Right lobe of liver (tissue), 4 donors: ENCODE results near the gene UPF1.

Source experiments
- POLR2A ChIP-seq: fragments of 450-650 bp; IDR thresholded peaks from one replicate; pipeline ENCODE4 v1.6.1; 2017; ENCODE audit warnings: antibody characterized with exemption, mild to moderate bottlenecking
- TF ChIP-seq, protein P1 (sequence below), 4 donors: fragments of 200-600 bp in 3 of 4; fragments of 450-650 bp in 1 of 4; IDR thresholded peaks; one replicate each; pipeline versions ENCODE4 v1.5.1 to v1.8.0; 2016 to 2022; ENCODE audit warnings: antibody characterized with exemption in 4 of 4, mild to moderate bottlenecking in 2 of 4
- donor health status: DM: no; HTN: no; CAD: no.
- donor health status: DM: no; HTN: no; CAD: no.
- donor health status: DM: no; HTN: yes; CAD: no.

- TF ChIP-seq, protein P1, sequence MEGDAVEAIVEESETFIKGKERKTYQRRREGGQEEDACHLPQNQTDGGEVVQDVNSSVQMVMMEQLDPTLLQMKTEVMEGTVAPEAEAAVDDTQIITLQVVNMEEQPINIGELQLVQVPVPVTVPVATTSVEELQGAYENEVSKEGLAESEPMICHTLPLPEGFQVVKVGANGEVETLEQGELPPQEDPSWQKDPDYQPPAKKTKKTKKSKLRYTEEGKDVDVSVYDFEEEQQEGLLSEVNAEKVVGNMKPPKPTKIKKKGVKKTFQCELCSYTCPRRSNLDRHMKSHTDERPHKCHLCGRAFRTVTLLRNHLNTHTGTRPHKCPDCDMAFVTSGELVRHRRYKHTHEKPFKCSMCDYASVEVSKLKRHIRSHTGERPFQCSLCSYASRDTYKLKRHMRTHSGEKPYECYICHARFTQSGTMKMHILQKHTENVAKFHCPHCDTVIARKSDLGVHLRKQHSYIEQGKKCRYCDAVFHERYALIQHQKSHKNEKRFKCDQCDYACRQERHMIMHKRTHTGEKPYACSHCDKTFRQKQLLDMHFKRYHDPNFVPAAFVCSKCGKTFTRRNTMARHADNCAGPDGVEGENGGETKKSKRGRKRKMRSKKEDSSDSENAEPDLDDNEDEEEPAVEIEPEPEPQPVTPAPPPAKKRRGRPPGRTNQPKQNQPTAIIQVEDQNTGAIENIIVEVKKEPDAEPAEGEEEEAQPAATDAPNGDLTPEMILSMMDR (IDR thresholded peaks at IDR 0.05): no peak
- TF ChIP-seq POLR2A: no peak
These were observed 24.1 kb downstream of the UPF1 start for GRCh38 chr19:18855647-18856384.
